ENCODE data around the gene SLC3A2. TPM values are rescaled to one million over a fixed set of nuclear protein-coding genes. Genes with fewer than 3 reads are reported as not detected.

Gene SLC3A2
- total and polyA plus RNA-seq, 2 experiments from 2014 or later = 335 to 456 TPM

DNA sequence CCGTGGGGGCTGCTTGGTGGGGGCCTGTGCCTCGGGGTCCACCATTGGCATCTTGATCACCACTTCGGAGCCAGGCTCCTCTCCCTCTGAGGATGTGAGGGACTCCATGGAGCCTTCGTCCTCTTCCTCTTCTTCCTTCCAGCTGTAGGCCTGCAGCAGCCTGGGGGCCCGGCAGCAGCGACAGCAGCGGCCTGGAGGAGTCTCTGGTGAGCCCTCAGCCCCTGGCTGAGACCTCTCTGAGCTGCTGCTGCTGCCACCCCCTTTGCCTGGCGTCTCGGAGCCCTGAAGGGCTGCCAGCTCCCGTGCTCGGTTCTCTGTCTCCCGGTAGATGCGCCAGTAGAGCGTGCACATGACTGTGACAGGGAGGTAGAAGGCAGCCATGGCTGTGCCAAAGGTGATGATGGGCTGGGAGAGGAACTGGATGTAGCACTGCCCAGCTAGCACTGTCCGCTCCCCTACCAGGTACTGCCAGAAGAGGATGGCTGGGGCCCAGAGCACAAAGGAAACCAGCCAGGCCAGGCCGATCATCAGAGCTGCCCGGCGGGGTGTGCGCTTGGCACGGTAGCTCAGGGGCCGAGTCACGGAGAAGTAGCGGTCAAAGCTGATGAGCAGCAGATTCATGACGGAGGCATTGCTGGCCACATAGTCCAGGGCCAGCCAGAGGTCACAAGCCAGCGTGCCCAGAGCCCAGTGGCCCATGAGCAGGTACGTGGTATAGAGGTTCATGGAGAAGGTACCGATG is 29.6 kb downstream of the SLC3A2 start:
- WGBS (ENCODE audit: low lambda C conversion rate, missing lambda C conversion rate) = 95% methylated on average over 27 of the region's 27 CpGs
- no peaks in the 10 kb centered on the region for H3K79me2 ChIP-seq
- H3K27me3 ChIP-seq = no peaks in the 10 kb centered on the region
- no peaks in the 10 kb centered on the region for H3K9me2 ChIP-seq (replicated peaks; ENCODE audit: insufficient read depth)
- H2AFZ ChIP-seq = no peak overlapping the region
- H4K20me1 ChIP-seq (ENCODE audit: insufficient read depth, poor library complexity, severe bottlenecking) = no peaks in the 10 kb centered on the region
- no peak overlapping the region for H3K27ac ChIP-seq
- no peak for DNase-seq (ENCODE audit: low spot score)
- no peak overlapping the region for H3K4me3 ChIP-seq
- H3K4me1 ChIP-seq (ENCODE audit: insufficient read depth) = no peaks in the 10 kb centered on the region
- H3K4me2 ChIP-seq = no peak overlapping the region
- H3K36me3 ChIP-seq (replicated peaks; ENCODE audit: insufficient read depth, low read depth) = no peaks in the 10 kb centered on the region
- H3K9me3 ChIP-seq (ENCODE audit: low read depth) = no peaks in the 10 kb centered on the region
- TF ChIP-seq EZH2 (IDR thresholded peaks at IDR 0.05; ENCODE audit: borderline replicate concordance) = no peak
- TF ChIP-seq, protein P1, sequence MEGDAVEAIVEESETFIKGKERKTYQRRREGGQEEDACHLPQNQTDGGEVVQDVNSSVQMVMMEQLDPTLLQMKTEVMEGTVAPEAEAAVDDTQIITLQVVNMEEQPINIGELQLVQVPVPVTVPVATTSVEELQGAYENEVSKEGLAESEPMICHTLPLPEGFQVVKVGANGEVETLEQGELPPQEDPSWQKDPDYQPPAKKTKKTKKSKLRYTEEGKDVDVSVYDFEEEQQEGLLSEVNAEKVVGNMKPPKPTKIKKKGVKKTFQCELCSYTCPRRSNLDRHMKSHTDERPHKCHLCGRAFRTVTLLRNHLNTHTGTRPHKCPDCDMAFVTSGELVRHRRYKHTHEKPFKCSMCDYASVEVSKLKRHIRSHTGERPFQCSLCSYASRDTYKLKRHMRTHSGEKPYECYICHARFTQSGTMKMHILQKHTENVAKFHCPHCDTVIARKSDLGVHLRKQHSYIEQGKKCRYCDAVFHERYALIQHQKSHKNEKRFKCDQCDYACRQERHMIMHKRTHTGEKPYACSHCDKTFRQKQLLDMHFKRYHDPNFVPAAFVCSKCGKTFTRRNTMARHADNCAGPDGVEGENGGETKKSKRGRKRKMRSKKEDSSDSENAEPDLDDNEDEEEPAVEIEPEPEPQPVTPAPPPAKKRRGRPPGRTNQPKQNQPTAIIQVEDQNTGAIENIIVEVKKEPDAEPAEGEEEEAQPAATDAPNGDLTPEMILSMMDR (IDR thresholded peaks at IDR 0.05; ENCODE audit: poor library complexity) = no peak
- no peak for TF ChIP-seq EZH2phosphoT487 (IDR thresholded peaks at IDR 0.05; ENCODE audit: low read depth, severe bottlenecking, unreplicated experiment)

DNA sequence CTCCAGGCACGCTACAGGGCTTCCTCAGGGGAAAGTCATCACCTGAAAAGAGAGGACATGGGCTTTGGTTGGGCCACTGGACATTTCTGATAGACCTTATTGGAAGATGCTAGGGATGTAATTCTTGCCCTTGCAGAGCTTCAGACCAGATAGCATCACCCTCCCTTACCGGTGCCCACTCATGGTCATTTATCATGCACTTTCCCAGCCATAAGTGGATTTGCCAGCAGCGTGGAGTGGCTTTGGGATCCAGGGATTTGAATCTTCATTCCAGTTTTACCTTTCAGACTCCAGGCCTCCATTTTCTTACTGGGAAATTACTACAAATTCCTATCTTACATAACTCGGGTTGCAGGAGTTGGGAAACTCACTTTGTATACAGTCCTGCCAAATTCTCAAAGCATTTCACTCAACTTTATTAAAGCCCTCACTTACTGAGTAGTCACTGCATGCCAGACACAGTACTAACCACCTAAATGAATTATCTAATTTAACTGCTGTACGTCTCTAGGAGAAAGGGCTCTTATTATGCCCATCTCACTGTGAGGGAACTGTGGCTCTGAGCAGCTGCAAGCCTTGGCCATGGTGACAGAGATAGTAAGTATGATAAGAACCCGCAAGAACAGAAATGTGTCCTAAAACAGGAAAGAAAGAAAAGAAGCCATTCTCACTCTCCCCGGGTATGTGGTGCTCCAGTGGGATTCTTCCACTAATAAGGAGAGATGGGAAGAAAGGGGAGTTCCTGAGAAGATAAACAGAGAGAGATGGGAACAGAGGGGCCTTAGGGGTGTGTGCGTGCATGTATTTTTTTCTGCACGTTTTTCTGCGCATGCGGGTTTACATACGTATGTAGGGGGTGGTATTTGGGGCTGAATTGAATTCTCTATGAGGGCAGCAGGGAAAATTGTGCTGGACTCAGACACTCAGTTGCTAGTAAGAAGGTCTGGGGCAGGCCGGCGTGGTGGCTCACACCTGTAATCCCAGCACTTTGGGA is 30.7 kb downstream of the SLC3A2 start:
- no peaks in the 10 kb centered on the region for H3K36me3 ChIP-seq (replicated peaks; ENCODE audit: insufficient read depth, low read depth)
- 85% methylated on average over 14 of the region's 14 CpGs for WGBS (ENCODE audit: low lambda C conversion rate, missing lambda C conversion rate)
- H3K9me2 ChIP-seq (replicated peaks; ENCODE audit: insufficient read depth) = no peaks in the 10 kb centered on the region
- TF ChIP-seq, protein P1 (IDR thresholded peaks at IDR 0.05; ENCODE audit: poor library complexity) = no peak
- TF ChIP-seq EZH2phosphoT487 (IDR thresholded peaks at IDR 0.05; ENCODE audit: low read depth, severe bottlenecking, unreplicated experiment) (no peak), EZH2 (IDR thresholded peaks at IDR 0.05; ENCODE audit: borderline replicate concordance) (no peak)
- no peak overlapping the region for H3K4me2 ChIP-seq
- no peak overlapping the region for H3K27ac ChIP-seq
- DNase-seq (ENCODE audit: low spot score) = no peak
- H3K4me1 ChIP-seq (ENCODE audit: insufficient read depth) = no peaks in the 10 kb centered on the region
- no peak overlapping the region for H2AFZ ChIP-seq
- H4K20me1 ChIP-seq (ENCODE audit: insufficient read depth, poor library complexity, severe bottlenecking) = no peaks in the 10 kb centered on the region
- H3K27me3 ChIP-seq = no peaks in the 10 kb centered on the region
- no peaks in the 10 kb centered on the region for H3K9me3 ChIP-seq (ENCODE audit: low read depth)
- H3K4me3 ChIP-seq = no peak overlapping the region
- H3K79me2 ChIP-seq = no peaks in the 10 kb centered on the region

- Histone ChIP-seq H3K9me3 (ENCODE audit: low read depth) (no peaks in the 10 kb centered on the region), H3K9me2 (replicated peaks; ENCODE audit: insufficient read depth) (no peaks in the 10 kb centered on the region), H3K27ac (no peak overlapping the region), H3K79me2 (no peaks in the 10 kb centered on the region), H3K36me3 (replicated peaks; ENCODE audit: insufficient read depth, low read depth) (no peaks in the 10 kb centered on the region), H3K4me2 (no peak overlapping the region), H3K4me3 (no peak overlapping the region), H3K4me1 (ENCODE audit: insufficient read depth) (no peaks in the 10 kb centered on the region), H3K27me3 (no peaks in the 10 kb centered on the region), H4K20me1 (ENCODE audit: insufficient read depth, poor library complexity, severe bottlenecking) (no peaks in the 10 kb centered on the region), H2AFZ (no peak overlapping the region)
- WGBS (ENCODE audit: low lambda C conversion rate, missing lambda C conversion rate) = 89% methylated on average over 3 of the region's 3 CpGs
- TF ChIP-seq, protein P1 (IDR thresholded peaks at IDR 0.05; ENCODE audit: poor library complexity) = no peak
- no peak for TF ChIP-seq EZH2phosphoT487 (IDR thresholded peaks at IDR 0.05; ENCODE audit: low read depth, severe bottlenecking, unreplicated experiment)
- no peak for TF ChIP-seq EZH2 (IDR thresholded peaks at IDR 0.05; ENCODE audit: borderline replicate concordance)
- DNase-seq (ENCODE audit: low spot score) = no peak
These were observed 31.6 kb downstream of the SLC3A2 start for GRCh38 chr11:62912268-62912667.
